SK-N-SH (cell line): ENCODE measurements around the gene PROM1.

Experiments
- CTCF ChIP-seq: fragments of 200-600 bp; sonication (generic); IDR thresholded peaks from 2 replicates; pipeline ENCODE4 v1.6.1; 2017; ENCODE audit warnings: antibody characterized with exemption, mild to moderate bottlenecking, moderate library complexity
- FOXM1 ChIP-seq: IDR thresholded peaks from 2 replicates; pipeline ENCODE4 v1.4.0; 2012; ENCODE audit warnings: low read depth, mild to moderate bottlenecking

- TF ChIP-seq CTCF (no peak), FOXM1 (no peak)
These were observed 94.4 kb downstream of the PROM1 start for GRCh38 chr4:15989424-15989823.
